Suprapubic skin (tissue), 4 donors: ENCODE measurements around the gene CYB561D1.

ENCODE experiments used
- EP300 ChIP-seq: sonication (generic); formaldehyde crosslinking; IDR thresholded peaks from one replicate; pipeline ENCODE4 v1.6.1; 2017; ENCODE audit warnings: antibody characterized with exemption
- POLR2A ChIP-seq, 2 donors: fragments of 450-650 bp; IDR thresholded peaks; one replicate each; pipeline ENCODE4 v1.6.1; 2017; ENCODE audit warnings: antibody characterized with exemption in 2 of 2, mild to moderate bottlenecking in 2 of 2, moderate library complexity in 2 of 2
- POLR2AphosphoS5 ChIP-seq, 3 donors: sonication (generic); formaldehyde crosslinking; IDR thresholded peaks; one replicate each; pipeline ENCODE4 v1.6.1; 2017; ENCODE audit warnings: antibody characterized with exemption in 3 of 3
- TF ChIP-seq, protein P1 (sequence below), 2 donors: fragments of 200-600 bp in 1 of 2; fragments of 450-650 bp in 1 of 2; sonication (generic) in 1 of 2; IDR thresholded peaks; one replicate each; pipeline ENCODE4 v1.5.1; 2016 to 2019; ENCODE audit warnings: antibody characterized with exemption in 2 of 2, mild to moderate bottlenecking in 1 of 2, moderate library complexity in 1 of 2

DNA sequence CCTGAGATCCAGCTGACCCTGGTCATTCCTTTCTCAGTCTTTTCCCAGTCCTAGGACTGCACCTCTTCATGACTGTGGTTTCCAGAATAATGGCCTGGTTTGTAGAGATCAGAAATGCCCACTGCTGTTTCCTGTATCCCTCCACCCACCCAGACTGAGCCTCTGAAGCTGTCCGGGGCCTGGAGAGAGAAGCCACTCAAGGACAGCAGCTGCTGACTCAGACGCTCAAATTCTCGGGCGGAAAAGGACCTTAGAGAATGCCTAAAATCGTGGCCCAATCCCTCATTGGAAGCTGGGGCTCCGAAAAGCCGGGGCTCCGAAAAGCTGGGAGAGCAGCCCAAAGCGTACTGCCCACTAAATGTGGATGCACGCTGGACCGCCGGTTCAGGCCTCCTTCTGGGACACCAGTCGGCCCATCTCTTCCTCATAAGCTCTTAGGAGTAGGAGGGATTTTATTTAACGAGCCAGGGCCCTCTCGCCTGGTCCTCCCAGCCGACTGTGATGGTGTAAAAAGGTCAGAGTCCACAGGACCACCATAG, 38.0 kb downstream of the CYB561D1 start:
- TF ChIP-seq POLR2A (IDR thresholded peaks at IDR 0.05) (no peak), EP300 (no peak), POLR2AphosphoS5 (IDR thresholded peaks at IDR 0.05) (no peak)
- TF ChIP-seq, protein P1, sequence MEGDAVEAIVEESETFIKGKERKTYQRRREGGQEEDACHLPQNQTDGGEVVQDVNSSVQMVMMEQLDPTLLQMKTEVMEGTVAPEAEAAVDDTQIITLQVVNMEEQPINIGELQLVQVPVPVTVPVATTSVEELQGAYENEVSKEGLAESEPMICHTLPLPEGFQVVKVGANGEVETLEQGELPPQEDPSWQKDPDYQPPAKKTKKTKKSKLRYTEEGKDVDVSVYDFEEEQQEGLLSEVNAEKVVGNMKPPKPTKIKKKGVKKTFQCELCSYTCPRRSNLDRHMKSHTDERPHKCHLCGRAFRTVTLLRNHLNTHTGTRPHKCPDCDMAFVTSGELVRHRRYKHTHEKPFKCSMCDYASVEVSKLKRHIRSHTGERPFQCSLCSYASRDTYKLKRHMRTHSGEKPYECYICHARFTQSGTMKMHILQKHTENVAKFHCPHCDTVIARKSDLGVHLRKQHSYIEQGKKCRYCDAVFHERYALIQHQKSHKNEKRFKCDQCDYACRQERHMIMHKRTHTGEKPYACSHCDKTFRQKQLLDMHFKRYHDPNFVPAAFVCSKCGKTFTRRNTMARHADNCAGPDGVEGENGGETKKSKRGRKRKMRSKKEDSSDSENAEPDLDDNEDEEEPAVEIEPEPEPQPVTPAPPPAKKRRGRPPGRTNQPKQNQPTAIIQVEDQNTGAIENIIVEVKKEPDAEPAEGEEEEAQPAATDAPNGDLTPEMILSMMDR (IDR thresholded peaks at IDR 0.05) = no peak
